Neural progenitor cell (in vitro differentiated cells): ENCODE results near the gene LUC7L3. TPM values are rescaled to one million over a fixed set of nuclear protein-coding genes. Genes with fewer than 3 reads are reported as not detected.
A peak's percentile ranks its signal among the peaks of the same experiment; 100 is the strongest.
"Not testable (repeated sequence)": the region's sequence is repeated elsewhere in the genome, so short reads cannot be mapped to it uniquely, and the experiment has no call there.

ENCODE experiments used
- DNase-seq: peaks from one replicate; pipeline ENCODE4 v3.0.0-alpha.2; 2016; ENCODE audit warnings: low spot score
- H2AFZ ChIP-seq: fragments of 200-600 bp; sonication (generic); replicated peaks from 2 replicates; pipeline ENCODE4 v1.6.1; 2016; ENCODE audit warnings: antibody characterized with exemption
- H3F3A ChIP-seq: fragments of 200-600 bp; sonication (generic); 2 replicates; pipeline ENCODE4 v1.6.1; 2016; ENCODE audit warnings: antibody characterized with exemption, low read depth
- H3K27ac ChIP-seq: fragments of 200-600 bp; sonication (generic); 2 replicates; pipeline ENCODE4 v1.5.1; 2016; ENCODE audit warnings: mild to moderate bottlenecking
- H3K27me3 ChIP-seq: fragments of 200-600 bp; sonication (generic); 2 replicates; pipeline ENCODE4 v1.6.1; 2016; ENCODE audit warnings: mild to moderate bottlenecking, moderate library complexity
- H3K36me3 ChIP-seq: fragments of 200-600 bp; sonication (generic); 2 replicates; pipeline ENCODE4 v1.5.1; 2016
- H3K4me1 ChIP-seq: fragments of 200-600 bp; sonication (generic); 2 replicates; pipeline ENCODE4 v1.6.1; 2016; ENCODE audit warnings: mixed run types
- H3K4me2 ChIP-seq: fragments of 200-600 bp; sonication (generic); 2 replicates; pipeline ENCODE4 v1.6.1; 2016
- H3K4me3 ChIP-seq: fragments of 200-600 bp; sonication (generic); 2 replicates; pipeline ENCODE4 v1.5.1; 2016
- H3K79me2 ChIP-seq: fragments of 200-600 bp; sonication (generic); 2 replicates; pipeline ENCODE4 v1.6.1; 2016; ENCODE audit warnings: low read depth
- H3K9ac ChIP-seq: fragments of 200-600 bp; sonication (generic); 2 replicates; pipeline ENCODE4 v1.6.1; 2016
- H3K9me3 ChIP-seq: fragments of 200-600 bp; sonication (generic); 2 replicates; pipeline ENCODE4 v1.5.1; 2016; ENCODE audit warnings: low read depth
- H4K20me1 ChIP-seq: fragments of 200-600 bp; sonication (generic); 2 replicates; pipeline ENCODE4 v1.6.1; 2016; ENCODE audit warnings: low read depth
- H3K27ac Mint-ChIP-seq: 3 replicates; pipeline ENCODE4 v1.8.0; 2021; ENCODE audit warnings: mixed read lengths
- H3K27me3 Mint-ChIP-seq: 2 replicates; pipeline ENCODE4 v1.8.0; 2022; ENCODE audit warnings: low read depth, mild to moderate bottlenecking, inconsistent platforms, moderate library complexity, mixed read lengths; ENCODE audit not compliant: insufficient read depth
- H3K36me3 Mint-ChIP-seq: 3 replicates; pipeline ENCODE4 v1.8.0; 2021; ENCODE audit warnings: mixed read lengths
- H3K4me1 Mint-ChIP-seq: 3 replicates; pipeline ENCODE4 v1.8.0; 2021; ENCODE audit warnings: mixed read lengths
- H3K4me3 Mint-ChIP-seq: 3 replicates; pipeline ENCODE4 v1.8.0; 2021; ENCODE audit warnings: mild to moderate bottlenecking, moderate library complexity, mixed read lengths
- H3K9me3 Mint-ChIP-seq: 3 replicates; pipeline ENCODE4 v1.8.0; 2020; ENCODE audit warnings: mixed read lengths
- EZH2 ChIP-seq: fragments of 200-600 bp; sonication (generic); IDR thresholded peaks from 2 replicates; pipeline ENCODE4 v1.6.1; 2017; ENCODE audit warnings: antibody characterized with exemption, mild to moderate bottlenecking, moderate library complexity
- EZH2phosphoT487 ChIP-seq: fragments of 200-600 bp; sonication (generic); IDR thresholded peaks from 2 replicates; pipeline ENCODE4 v1.6.1; 2017; ENCODE audit warnings: antibody characterized with exemption
- total RNA-seq: library from RNA; depleted of rRNA; stranded (reverse); fragments of >200 nt; gene quantifications from 2 replicates; pipeline ENCODE4 v1.2.3, GENCODE V29; 2015; ENCODE audit warnings: low replicate concordance
- TF ChIP-seq, protein P1 (sequence below): fragments of 200-600 bp; sonication (generic); IDR thresholded peaks from 2 replicates; pipeline ENCODE4 v1.5.1; 2017; ENCODE audit warnings: antibody characterized with exemption, mild to moderate bottlenecking

Gene LUC7L3
- total RNA-seq, 1 donor from 2014 or later = 374 TPM

DNA sequence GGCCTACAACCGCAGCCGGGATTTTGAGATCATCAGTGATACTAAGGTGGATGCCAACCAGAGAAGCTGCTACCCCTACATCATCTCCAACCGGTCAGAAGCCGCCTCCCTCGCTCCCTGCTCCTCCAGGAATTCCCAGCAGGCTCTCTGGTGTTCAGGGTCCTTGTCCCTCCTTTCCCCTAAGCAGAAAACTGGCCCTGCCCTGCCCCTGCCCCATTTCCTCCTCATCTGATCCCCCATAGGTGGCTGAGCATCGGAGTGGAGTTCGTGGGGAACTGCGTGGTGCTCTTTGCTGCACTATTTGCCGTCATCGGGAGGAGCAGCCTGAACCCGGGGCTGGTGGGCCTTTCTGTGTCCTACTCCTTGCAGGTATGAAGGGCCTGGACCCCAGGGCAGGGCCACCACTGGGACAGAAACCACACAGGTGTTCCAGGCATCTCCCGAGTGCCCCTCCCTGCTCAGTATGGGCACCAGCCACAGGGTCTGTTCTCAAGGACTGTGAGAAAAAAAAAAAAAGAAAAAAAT is 41.5 kb upstream of the LUC7L3 start:
- H3K9me3 ChIP-seq = no peaks in the 10 kb centered on the region
- H3K4me1 ChIP-seq = no peaks in the 10 kb centered on the region
- H3K79me2 ChIP-seq = no peaks in the 10 kb centered on the region
- Mint-ChIP-seq H3K9me3 (no peaks in the 10 kb centered on the region), H3K27me3 (peaks cover 18% of the 10 kb centered on the region), H3K36me3 (no peaks in the 10 kb centered on the region), H3K4me3 (no peak overlapping the region), H3K27ac (no peak overlapping the region), H3K4me1 (peaks cover 17% of the 10 kb centered on the region)
- no peak overlapping the region for H3K4me3 ChIP-seq
- no peaks in the 10 kb centered on the region for H3K27me3 ChIP-seq
- DNase-seq = no peak
- H3K36me3 ChIP-seq = no peaks in the 10 kb centered on the region
- no peak overlapping the region for H3K9ac ChIP-seq
- TF ChIP-seq EZH2phosphoT487 = no peak
- TF ChIP-seq, protein P1, sequence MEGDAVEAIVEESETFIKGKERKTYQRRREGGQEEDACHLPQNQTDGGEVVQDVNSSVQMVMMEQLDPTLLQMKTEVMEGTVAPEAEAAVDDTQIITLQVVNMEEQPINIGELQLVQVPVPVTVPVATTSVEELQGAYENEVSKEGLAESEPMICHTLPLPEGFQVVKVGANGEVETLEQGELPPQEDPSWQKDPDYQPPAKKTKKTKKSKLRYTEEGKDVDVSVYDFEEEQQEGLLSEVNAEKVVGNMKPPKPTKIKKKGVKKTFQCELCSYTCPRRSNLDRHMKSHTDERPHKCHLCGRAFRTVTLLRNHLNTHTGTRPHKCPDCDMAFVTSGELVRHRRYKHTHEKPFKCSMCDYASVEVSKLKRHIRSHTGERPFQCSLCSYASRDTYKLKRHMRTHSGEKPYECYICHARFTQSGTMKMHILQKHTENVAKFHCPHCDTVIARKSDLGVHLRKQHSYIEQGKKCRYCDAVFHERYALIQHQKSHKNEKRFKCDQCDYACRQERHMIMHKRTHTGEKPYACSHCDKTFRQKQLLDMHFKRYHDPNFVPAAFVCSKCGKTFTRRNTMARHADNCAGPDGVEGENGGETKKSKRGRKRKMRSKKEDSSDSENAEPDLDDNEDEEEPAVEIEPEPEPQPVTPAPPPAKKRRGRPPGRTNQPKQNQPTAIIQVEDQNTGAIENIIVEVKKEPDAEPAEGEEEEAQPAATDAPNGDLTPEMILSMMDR = no peak
- TF ChIP-seq EZH2 = no peak
- no peak overlapping the region for H2AFZ ChIP-seq
- H4K20me1 ChIP-seq = no peaks in the 10 kb centered on the region
- H3K27ac ChIP-seq = no peak overlapping the region
- H3K4me2 ChIP-seq = no peak overlapping the region
- no peaks in the 10 kb centered on the region for H3F3A ChIP-seq

DNA sequence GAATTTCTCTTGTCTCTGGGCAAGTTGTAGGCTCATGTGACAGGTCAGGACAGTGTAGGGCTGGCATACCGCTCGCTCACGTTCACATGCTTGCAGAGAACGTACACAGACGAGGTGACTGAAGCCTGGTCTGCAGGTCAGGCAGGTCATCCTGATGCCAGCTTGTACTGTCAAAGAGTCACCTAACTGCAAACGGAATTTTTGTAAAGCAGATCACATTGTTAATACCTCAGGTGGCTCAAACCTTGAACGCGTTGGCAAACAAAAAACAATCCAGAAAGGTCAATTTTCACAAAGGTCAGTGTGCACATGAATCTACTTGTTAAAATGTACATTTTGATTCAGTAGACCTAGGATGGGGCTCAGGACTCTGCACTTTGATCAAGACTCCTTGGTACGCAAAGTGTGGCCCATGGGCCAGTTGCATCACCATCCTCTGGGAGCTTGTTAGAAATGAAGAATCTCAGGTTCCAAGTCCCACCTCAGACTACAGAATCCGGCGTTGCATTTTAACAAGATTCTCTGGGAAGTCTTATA is 40.3 kb upstream of the LUC7L3 start:
- no peak overlapping the region for H2AFZ ChIP-seq
- DNase-seq = no peak
- H3K9ac ChIP-seq = no peak overlapping the region
- Mint-ChIP-seq H3K4me3 (no peak overlapping the region), H3K36me3 (no peaks in the 10 kb centered on the region), H3K4me1 (peaks cover 22% of the 10 kb centered on the region), H3K9me3 (no peaks in the 10 kb centered on the region), H3K27me3 (peaks cover 18% of the 10 kb centered on the region), H3K27ac (no peak overlapping the region)
- H3K36me3 ChIP-seq = no peaks in the 10 kb centered on the region
- H3K27me3 ChIP-seq = no peaks in the 10 kb centered on the region
- H3F3A ChIP-seq = peaks cover 3% of the 10 kb centered on the region
- H3K4me1 ChIP-seq = peaks cover 3% of the 10 kb centered on the region
- TF ChIP-seq EZH2 (no peak), EZH2phosphoT487 (no peak)
- TF ChIP-seq, protein P1 = no peak
- H3K4me3 ChIP-seq = no peak overlapping the region
- H4K20me1 ChIP-seq = no peaks in the 10 kb centered on the region
- no peaks in the 10 kb centered on the region for H3K9me3 ChIP-seq
- no peaks in the 10 kb centered on the region for H3K79me2 ChIP-seq
- no peak overlapping the region for H3K4me2 ChIP-seq
- H3K27ac ChIP-seq = no peak overlapping the region

DNA sequence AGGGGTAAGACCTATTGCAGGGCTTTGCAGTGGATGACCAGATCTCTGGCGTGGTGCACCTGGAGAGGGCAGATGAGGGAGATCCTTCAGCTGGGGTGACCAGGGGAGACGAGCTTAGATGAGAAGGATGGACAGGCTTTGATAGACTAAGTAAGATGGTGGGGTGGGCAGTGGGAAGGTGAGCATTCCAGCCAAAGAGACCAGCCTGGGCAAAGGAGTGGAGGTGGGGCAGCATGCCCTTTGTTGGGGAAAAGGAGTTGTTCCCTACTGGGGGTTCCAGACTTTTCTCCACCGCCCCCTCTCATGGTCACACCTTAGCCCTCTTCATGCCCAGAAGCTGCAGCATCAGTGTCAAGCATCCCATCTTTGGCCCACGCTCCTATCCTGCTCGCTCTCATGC is 39.3 kb upstream of the LUC7L3 start:
- no peak overlapping the region for H3K9ac ChIP-seq
- H3K27me3 ChIP-seq = no peaks in the 10 kb centered on the region
- H3K36me3 Mint-ChIP-seq = no peaks in the 10 kb centered on the region
- no peaks in the 10 kb centered on the region for H3K9me3 Mint-ChIP-seq
- peaks cover 12% of the 10 kb centered on the region for H3K4me1 ChIP-seq
- no peaks in the 10 kb centered on the region for H3K36me3 ChIP-seq
- peaks cover 16% of the 10 kb centered on the region for H3K27me3 Mint-ChIP-seq
- TF ChIP-seq EZH2phosphoT487 (no peak), EZH2 (no peak)
- H3K4me1 Mint-ChIP-seq = peaks cover 29% of the 10 kb centered on the region
- H2AFZ ChIP-seq = no peak overlapping the region
- no peak overlapping the region for H3K4me2 ChIP-seq
- no peak overlapping the region for H3K4me3 ChIP-seq
- DNase-seq = no peak
- no peaks in the 10 kb centered on the region for H3K79me2 ChIP-seq
- H3K27ac Mint-ChIP-seq = peak overlapping the region; percentile 14
- no peak overlapping the region for H3K27ac ChIP-seq
- H4K20me1 ChIP-seq = no peaks in the 10 kb centered on the region
- H3K4me3 Mint-ChIP-seq = peak overlapping the region; percentile 40
- peaks cover 14% of the 10 kb centered on the region for H3F3A ChIP-seq
- H3K9me3 ChIP-seq = no peaks in the 10 kb centered on the region

DNA sequence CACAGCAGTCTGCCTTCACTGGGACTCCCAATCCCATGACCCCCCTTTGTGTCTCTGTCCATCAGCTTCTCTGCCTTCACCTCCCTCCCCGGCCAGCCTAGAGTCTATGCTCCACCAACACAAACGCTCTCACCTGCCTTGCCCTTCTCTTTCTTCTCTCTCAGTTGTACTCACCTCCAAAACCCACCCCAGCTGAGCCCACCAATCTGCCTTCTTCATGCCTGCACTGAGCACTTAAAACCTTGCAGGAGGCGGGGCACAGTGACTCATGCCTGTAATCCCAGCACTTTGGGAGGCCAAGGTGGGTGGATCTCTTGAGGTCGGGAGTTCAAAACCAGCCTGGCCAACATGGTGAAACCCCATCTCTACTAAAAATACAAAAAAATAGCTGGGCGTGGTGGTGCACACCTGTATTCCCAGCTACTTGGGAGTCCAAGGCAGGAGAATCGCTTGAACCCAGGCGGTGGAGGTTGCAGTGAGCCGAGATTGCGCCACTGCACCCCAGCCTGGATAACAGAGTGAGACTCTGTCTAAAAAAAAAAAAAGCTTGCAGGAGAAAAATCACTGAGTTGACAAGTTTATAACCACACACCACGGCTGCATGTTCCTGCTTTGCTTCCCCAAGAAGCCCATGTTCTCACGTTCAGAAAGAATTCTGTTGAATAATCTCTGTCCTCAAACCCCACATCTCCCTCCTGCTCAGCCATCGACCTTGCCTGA is 38.7 kb upstream of the LUC7L3 start:
- peaks cover 12% of the 10 kb centered on the region for H3K4me1 ChIP-seq
- not testable (repeated sequence) for H3K36me3 ChIP-seq, H3K27ac ChIP-seq, H4K20me1 ChIP-seq, H3K9ac ChIP-seq, H3K4me3 ChIP-seq, DNase-seq, H3K9me3 Mint-ChIP-seq, H3K27me3 ChIP-seq, H3K79me2 ChIP-seq, H3K36me3 Mint-ChIP-seq, H3K4me2 ChIP-seq, H3K9me3 ChIP-seq
- Mint-ChIP-seq H3K4me1 (peaks cover 35% of the 10 kb centered on the region), H3K4me3 (peak overlapping the region; percentile 40), H3K27me3 (peaks cover 16% of the 10 kb centered on the region), H3K27ac (peak overlapping the region; percentile 29)
- peaks cover 19% of the 10 kb centered on the region for H3F3A ChIP-seq
- H2AFZ ChIP-seq = peak overlapping the region; percentile 70
